K562 (cell line): Measurements from ENCODE around the gene PLSCR5. TPM values are rescaled to one million over a fixed set of nuclear protein-coding genes. Genes with fewer than 3 reads are reported as not detected.

Experiments
- ASH1L ChIP-seq: fragments of 450-650 bp; IDR thresholded peaks from 2 replicates; pipeline ENCODE4 v1.6.1; 2018; ENCODE audit warnings: borderline replicate concordance, mild to moderate bottlenecking, low read depth; ENCODE audit not compliant: partially characterized antibody
- ETV6 ChIP-seq, 3 experiments: fragments of 150-350 bp in 1 of 3; sonication (generic) in 1 of 3; formaldehyde crosslinking in 1 of 3; IDR thresholded peaks; 2 replicates each; pipeline versions ENCODE4 v1.6.1 to v1.8.0; 2014 to 2022; ENCODE audit warnings: borderline replicate concordance in 2 of 3, low read depth in 2 of 3, antibody characterized with exemption in 1 of 3, low read length in 1 of 3, mild to moderate bottlenecking in 1 of 3, missing genetic modification reagents in 1 of 3
- FUS ChIP-seq: fragments of 200-400 bp; formaldehyde crosslinking; optimal IDR thresholded peaks from 2 replicates; pipeline ENCODE3; 2017; ENCODE audit warnings: low read depth, low read length
- HDAC2 ChIP-seq: fragments of 450-650 bp; IDR thresholded peaks from 2 replicates; pipeline ENCODE4 v1.6.1; 2016; ENCODE audit warnings: mild to moderate bottlenecking
- L3MBTL2 ChIP-seq: fragments of 450-650 bp; IDR thresholded peaks from 2 replicates; pipeline ENCODE4 v1.6.1; 2016; ENCODE audit warnings: mild to moderate bottlenecking, moderate library complexity
- PHF20 ChIP-seq: fragments of 450-650 bp; IDR thresholded peaks from 2 replicates; pipeline ENCODE4 v1.6.1; 2018; ENCODE audit not compliant: partially characterized antibody
- PTRF ChIP-seq: fragments of 450-650 bp; IDR thresholded peaks from 2 replicates; pipeline ENCODE4 v1.6.1; 2016; ENCODE audit warnings: mild to moderate bottlenecking, missing genetic modification characterization, missing compliant biosample characterization
- PURB ChIP-seq: sonication (generic); formaldehyde crosslinking; IDR thresholded peaks from 2 replicates; pipeline ENCODE4 v1.9.0; 2021; ENCODE audit warnings: low read depth, mild to moderate bottlenecking, missing genetic modification reagents
- RFX1 ChIP-seq: fragments of 450-650 bp; IDR thresholded peaks from 2 replicates; pipeline ENCODE4 v1.6.1; 2016; ENCODE audit warnings: mild to moderate bottlenecking, moderate library complexity
- STAT5A ChIP-seq: IDR thresholded peaks from 2 replicates; pipeline ENCODE4 v1.6.1; 2012; ENCODE audit warnings: low read length, inconsistent platforms, borderline replicate concordance
- SUPT5H ChIP-seq: fragments of 450-650 bp; IDR thresholded peaks from 2 replicates; pipeline ENCODE4 v1.6.1; 2016
- ZBTB8A ChIP-seq: fragments of 450-650 bp; IDR thresholded peaks from 2 replicates; pipeline ENCODE4 v1.6.1; 2018; ENCODE audit warnings: mild to moderate bottlenecking, moderate library complexity; ENCODE audit not compliant: partially characterized antibody
- polyA plus RNA-seq, 8 experiments: library from polyadenylated mRNA; depleted of rRNA in 4 of 8; stranded (reverse) in 5 of 8; unstranded in 3 of 8; fragments of >200 nt; fragmentation: Nextera tagmentation in 2 of 8; fragmentation: Illumina TruSeq in 1 of 8; extraction: Ambion mirVana in 2 of 8; extraction: Trizol in 1 of 8; gene quantifications; 2 replicates each; pipeline versions ENCODE4 v1.2.1 to v1.2.3, GENCODE V29; 2011 to 2014; ENCODE audit warnings: inconsistent platforms in 1 of 8, missing spikeins in 1 of 8
- total RNA-seq, 7 experiments: library from RNA; depleted of rRNA in 6 of 7; stranded (reverse); fragments of >200 nt in 6 of 7; fragmentation: Illumina TruSeq in 2 of 7; extraction: Trizol in 2 of 7; gene quantifications; 2 replicates each; pipeline versions ENCODE4 v1.2.1 to v1.2.3, GENCODE V29; 2011 to 2021; ENCODE audit warnings: low replicate concordance in 1 of 7
- TF ChIP-seq, protein P1 (sequence below): sonication (generic); formaldehyde crosslinking; IDR thresholded peaks from 2 replicates; pipeline ENCODE4 v1.8.0; 2022; ENCODE audit warnings: mild to moderate bottlenecking, missing genetic modification reagents
- TF ChIP-seq, protein P2 (sequence below): fragments of 450-650 bp; formaldehyde crosslinking; conservative IDR thresholded peaks from 2 replicates; pipeline ENCODE4 v1.4.0; 2022; ENCODE audit warnings: mild to moderate bottlenecking, missing genetic modification characterization
- TF ChIP-seq, protein P3 (sequence below): fragments of 450-650 bp; IDR thresholded peaks from 2 replicates; pipeline ENCODE4 v1.6.1; 2018; ENCODE audit warnings: mild to moderate bottlenecking, low read depth; ENCODE audit not compliant: partially characterized antibody
- TF ChIP-seq, protein P4 (sequence below): fragments of 250-450 bp; sonication (Bioruptor Pico); IDR thresholded peaks from 2 replicates; pipeline ENCODE4 v1.4.0; 2020
- TF ChIP-seq, protein P5 (sequence below), 2 experiments: fragments of 250-450 bp in 1 of 2; fragments of 450-650 bp in 1 of 2; sonication (Bioruptor Pico) in 1 of 2; IDR thresholded peaks; 2 replicates each; pipeline versions ENCODE4 v1.6.1 to v1.8.0; 2016 to 2021; ENCODE audit warnings: mild to moderate bottlenecking in 2 of 2, moderate library complexity in 2 of 2, missing compliant biosample characterization in 1 of 2, missing genetic modification characterization in 1 of 2

The PLSCR5 gene
- total and polyA plus RNA-seq, 9 of the 15 experiments (the other 6 are each of a cell fraction or from before 2014, with no cell fraction given) = not detected

DNA sequence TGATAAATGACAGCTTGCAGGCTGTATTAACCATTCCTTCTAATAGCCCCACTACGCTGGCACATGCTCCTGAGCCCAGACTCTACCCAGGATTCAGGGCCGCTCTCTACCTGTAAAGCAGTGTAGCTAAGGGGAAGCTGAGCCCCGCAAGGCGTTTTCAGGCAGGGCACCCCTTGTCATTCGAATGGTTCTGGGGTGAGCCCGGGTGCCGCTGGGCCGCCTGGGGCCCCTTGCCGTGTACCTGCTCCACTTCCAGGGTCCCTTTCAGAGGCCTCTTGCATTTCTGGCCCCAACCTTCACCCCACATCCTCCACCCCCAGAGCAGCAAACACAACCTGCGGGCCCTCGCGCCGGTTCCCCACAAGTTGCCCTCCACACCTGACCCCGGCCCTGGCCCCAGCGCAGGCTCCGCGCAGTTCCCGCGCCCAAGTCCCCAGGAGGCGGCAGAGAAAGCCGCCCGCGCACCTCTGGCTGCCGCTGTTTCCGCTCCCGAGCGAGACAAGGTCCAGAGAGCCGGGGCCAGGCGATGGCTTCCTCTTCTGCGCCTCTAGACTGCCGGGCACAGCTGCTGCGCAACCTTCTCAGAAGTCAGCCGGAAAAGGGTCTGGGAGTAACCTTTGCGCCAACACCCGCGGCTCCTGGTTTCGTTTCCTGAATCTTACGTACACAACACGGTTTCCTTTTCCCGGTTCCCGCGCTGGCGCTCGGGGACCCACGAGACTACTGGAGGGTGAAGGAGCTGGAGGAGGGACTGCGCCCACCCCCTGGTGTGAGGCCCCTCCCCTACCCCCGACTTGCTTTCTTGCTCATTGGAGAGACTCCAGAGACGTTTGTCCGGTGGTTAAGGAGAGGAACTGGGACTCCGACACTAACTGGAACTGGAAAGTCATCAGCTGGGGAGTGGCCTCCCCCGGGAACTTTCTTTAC is 60.9 kb downstream of the PLSCR5 start, which contains the start of gene PLSCR1 (continued):
- TF ChIP-seq, protein P1, sequence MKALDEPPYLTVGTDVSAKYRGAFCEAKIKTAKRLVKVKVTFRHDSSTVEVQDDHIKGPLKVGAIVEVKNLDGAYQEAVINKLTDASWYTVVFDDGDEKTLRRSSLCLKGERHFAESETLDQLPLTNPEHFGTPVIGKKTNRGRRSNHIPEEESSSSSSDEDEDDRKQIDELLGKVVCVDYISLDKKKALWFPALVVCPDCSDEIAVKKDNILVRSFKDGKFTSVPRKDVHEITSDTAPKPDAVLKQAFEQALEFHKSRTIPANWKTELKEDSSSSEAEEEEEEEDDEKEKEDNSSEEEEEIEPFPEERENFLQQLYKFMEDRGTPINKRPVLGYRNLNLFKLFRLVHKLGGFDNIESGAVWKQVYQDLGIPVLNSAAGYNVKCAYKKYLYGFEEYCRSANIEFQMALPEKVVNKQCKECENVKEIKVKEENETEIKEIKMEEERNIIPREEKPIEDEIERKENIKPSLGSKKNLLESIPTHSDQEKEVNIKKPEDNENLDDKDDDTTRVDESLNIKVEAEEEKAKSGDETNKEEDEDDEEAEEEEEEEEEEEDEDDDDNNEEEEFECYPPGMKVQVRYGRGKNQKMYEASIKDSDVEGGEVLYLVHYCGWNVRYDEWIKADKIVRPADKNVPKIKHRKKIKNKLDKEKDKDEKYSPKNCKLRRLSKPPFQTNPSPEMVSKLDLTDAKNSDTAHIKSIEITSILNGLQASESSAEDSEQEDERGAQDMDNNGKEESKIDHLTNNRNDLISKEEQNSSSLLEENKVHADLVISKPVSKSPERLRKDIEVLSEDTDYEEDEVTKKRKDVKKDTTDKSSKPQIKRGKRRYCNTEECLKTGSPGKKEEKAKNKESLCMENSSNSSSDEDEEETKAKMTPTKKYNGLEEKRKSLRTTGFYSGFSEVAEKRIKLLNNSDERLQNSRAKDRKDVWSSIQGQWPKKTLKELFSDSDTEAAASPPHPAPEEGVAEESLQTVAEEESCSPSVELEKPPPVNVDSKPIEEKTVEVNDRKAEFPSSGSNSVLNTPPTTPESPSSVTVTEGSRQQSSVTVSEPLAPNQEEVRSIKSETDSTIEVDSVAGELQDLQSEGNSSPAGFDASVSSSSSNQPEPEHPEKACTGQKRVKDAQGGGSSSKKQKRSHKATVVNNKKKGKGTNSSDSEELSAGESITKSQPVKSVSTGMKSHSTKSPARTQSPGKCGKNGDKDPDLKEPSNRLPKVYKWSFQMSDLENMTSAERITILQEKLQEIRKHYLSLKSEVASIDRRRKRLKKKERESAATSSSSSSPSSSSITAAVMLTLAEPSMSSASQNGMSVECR (CRISPR knock-in tag) = peak; percentile 40; the same call in 1 of the 2 replicates
- TF ChIP-seq, protein P2, sequence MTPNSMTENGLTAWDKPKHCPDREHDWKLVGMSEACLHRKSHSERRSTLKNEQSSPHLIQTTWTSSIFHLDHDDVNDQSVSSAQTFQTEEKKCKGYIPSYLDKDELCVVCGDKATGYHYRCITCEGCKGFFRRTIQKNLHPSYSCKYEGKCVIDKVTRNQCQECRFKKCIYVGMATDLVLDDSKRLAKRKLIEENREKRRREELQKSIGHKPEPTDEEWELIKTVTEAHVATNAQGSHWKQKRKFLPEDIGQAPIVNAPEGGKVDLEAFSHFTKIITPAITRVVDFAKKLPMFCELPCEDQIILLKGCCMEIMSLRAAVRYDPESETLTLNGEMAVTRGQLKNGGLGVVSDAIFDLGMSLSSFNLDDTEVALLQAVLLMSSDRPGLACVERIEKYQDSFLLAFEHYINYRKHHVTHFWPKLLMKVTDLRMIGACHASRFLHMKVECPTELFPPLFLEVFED (CRISPR knock-in tag) = no peak
- TF ChIP-seq, protein P3, sequence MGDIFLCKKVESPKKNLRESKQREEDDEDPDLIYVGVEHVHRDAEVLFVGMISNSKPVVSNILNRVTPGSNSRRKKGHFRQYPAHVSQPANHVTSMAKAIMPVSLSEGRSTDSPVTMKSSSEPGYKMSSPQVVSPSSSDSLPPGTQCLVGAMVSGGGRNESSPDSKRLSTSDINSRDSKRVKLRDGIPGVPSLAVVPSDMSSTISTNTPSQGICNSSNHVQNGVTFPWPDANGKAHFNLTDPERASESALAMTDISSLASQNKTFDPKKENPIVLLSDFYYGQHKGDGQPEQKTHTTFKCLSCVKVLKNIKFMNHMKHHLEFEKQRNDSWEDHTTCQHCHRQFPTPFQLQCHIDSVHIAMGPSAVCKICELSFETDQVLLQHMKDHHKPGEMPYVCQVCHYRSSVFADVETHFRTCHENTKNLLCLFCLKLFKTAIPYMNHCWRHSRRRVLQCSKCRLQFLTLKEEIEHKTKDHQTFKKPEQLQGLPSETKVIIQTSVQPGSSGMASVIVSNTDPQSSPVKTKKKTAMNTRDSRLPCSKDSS = no peak
- TF ChIP-seq FUS = no peak
- TF ChIP-seq STAT5A = no peak
- TF ChIP-seq RFX1 = no peak
- no peak for TF ChIP-seq HDAC2
- TF ChIP-seq ZBTB8A = no peak
- TF ChIP-seq, protein P4, sequence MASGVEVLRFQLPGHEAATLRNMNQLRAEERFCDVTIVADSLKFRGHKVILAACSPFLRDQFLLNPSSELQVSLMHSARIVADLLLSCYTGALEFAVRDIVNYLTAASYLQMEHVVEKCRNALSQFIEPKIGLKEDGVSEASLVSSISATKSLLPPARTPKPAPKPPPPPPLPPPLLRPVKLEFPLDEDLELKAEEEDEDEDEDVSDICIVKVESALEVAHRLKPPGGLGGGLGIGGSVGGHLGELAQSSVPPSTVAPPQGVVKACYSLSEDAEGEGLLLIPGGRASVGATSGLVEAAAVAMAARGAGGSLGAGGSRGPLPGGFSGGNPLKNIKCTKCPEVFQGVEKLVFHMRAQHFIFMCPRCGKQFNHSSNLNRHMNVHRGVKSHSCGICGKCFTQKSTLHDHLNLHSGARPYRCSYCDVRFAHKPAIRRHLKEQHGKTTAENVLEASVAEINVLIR (CRISPR knock-in tag) = no peak
- TF ChIP-seq PHF20 = peak; percentile 22
- no peak for TF ChIP-seq PURB (CRISPR knock-in tag)
- TF ChIP-seq ETV6 (IDR thresholded peaks at IDR 0.05; ENCODE audit: borderline replicate concordance in 1 of 2, low read depth in 2 of 2, low read length in 1 of 2) = 0 out of 4 replicates have a peak, but pooled peaks of 1 of the 2 experiments have one; percentile 59
- no peak for TF ChIP-seq ETV6 (CRISPR knock-in tag; IDR thresholded peaks at IDR 0.05; ENCODE audit: borderline replicate concordance)
- TF ChIP-seq, protein P5, sequence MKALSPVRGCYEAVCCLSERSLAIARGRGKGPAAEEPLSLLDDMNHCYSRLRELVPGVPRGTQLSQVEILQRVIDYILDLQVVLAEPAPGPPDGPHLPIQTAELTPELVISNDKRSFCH (CRISPR knock-in tag; IDR thresholded peaks at IDR 0.05) = no peak
- TF ChIP-seq, protein P5 (tag; IDR thresholded peaks at IDR 0.05) = no peak
- no peak for TF ChIP-seq PTRF (tag)
- peak; percentile 81 for TF ChIP-seq SUPT5H
- TF ChIP-seq L3MBTL2 = peak; percentile 75
- no peak for TF ChIP-seq ASH1L
